Astrocyte (in vitro differentiated cells and primary cell): Measurements from ENCODE around the gene EXD3. TPM values are rescaled to one million over a fixed set of nuclear protein-coding genes. Genes with fewer than 3 reads are reported as not detected.
A peak's percentile ranks its signal among the peaks of the same experiment; 100 is the strongest.

Source experiments
- DNase-seq: peaks from one replicate; pipeline ENCODE4 v3.0.0-alpha.2; 2010; ENCODE audit warnings: low read depth
- FAIRE-seq: peaks from 2 replicates; lab custom pipeline; 2011; peaks lifted over from hg19 to GRCh38; lab: Jason Lieb, UNC
- H2AFZ ChIP-seq: 2 replicates; pipeline ENCODE4 v1.6.0; 2012; ENCODE audit warnings: low read depth, low read length, inconsistent platforms
- H3K27ac ChIP-seq: 2 replicates; pipeline ENCODE4 v1.5.1; 2011; ENCODE audit warnings: low read depth, low read length, inconsistent platforms
- H3K27me3 ChIP-seq: 2 replicates; pipeline ENCODE4 v1.6.0; 2011; ENCODE audit warnings: low read length, inconsistent platforms; ENCODE audit not compliant: insufficient read depth
- H3K36me3 ChIP-seq: 2 replicates; pipeline ENCODE4 v1.5.1; 2011; ENCODE audit warnings: low read length, inconsistent platforms; ENCODE audit not compliant: insufficient read depth
- H3K4me1 ChIP-seq: 2 replicates; pipeline ENCODE4 v1.5.1; 2011; ENCODE audit warnings: low read length, inconsistent platforms; ENCODE audit not compliant: insufficient read depth
- H3K4me2 ChIP-seq: 2 replicates; pipeline ENCODE4 v1.6.0; 2012; ENCODE audit warnings: low read length, inconsistent platforms
- H3K4me3 ChIP-seq: 2 replicates; pipeline ENCODE4 v1.5.1; 2011; ENCODE audit warnings: low read depth, mild to moderate bottlenecking, low read length, inconsistent platforms; ENCODE audit not compliant: insufficient read depth
- H3K79me2 ChIP-seq: 2 replicates; pipeline ENCODE4 v1.6.0; 2012; ENCODE audit warnings: mild to moderate bottlenecking, low read length, inconsistent platforms; ENCODE audit not compliant: insufficient read depth
- H3K9ac ChIP-seq: 2 replicates; pipeline ENCODE4 v1.6.0; 2012; ENCODE audit warnings: mild to moderate bottlenecking, low read length, inconsistent platforms
- H3K9me3 ChIP-seq: 2 replicates; pipeline ENCODE4 v1.5.1; 2012; ENCODE audit warnings: low read depth, mild to moderate bottlenecking, low read length, inconsistent platforms; ENCODE audit not compliant: insufficient read depth
- H4K20me1 ChIP-seq: 2 replicates; pipeline ENCODE4 v1.6.0; 2012; ENCODE audit warnings: low read length, inconsistent platforms; ENCODE audit not compliant: insufficient read depth
- H3K27ac Mint-ChIP-seq: one replicate; pipeline ENCODE4 v1.8.0; 2021; ENCODE audit warnings: mild to moderate bottlenecking, mixed read lengths; ENCODE audit not compliant: unreplicated experiment
- H3K27me3 Mint-ChIP-seq: one replicate; pipeline ENCODE4 v1.8.0; 2021; ENCODE audit warnings: low read depth, mixed read lengths; ENCODE audit not compliant: unreplicated experiment
- H3K36me3 Mint-ChIP-seq: one replicate; pipeline ENCODE4 v1.8.0; 2021; ENCODE audit warnings: low read depth, mixed read lengths; ENCODE audit not compliant: unreplicated experiment
- H3K4me1 Mint-ChIP-seq: one replicate; pipeline ENCODE4 v1.8.0; 2021; ENCODE audit warnings: low read depth, mixed read lengths; ENCODE audit not compliant: unreplicated experiment
- H3K4me3 Mint-ChIP-seq: one replicate; pipeline ENCODE4 v1.8.0; 2021; ENCODE audit warnings: mild to moderate bottlenecking, moderate library complexity, mixed read lengths; ENCODE audit not compliant: unreplicated experiment
- H3K9me3 Mint-ChIP-seq: one replicate; pipeline ENCODE4 v1.8.0; 2021; ENCODE audit warnings: mild to moderate bottlenecking, mixed read lengths; ENCODE audit not compliant: unreplicated experiment
- CTCF ChIP-seq: IDR thresholded peaks from 2 replicates; pipeline ENCODE4 v1.5.1; 2011; ENCODE audit warnings: low read depth, mild to moderate bottlenecking, inconsistent platforms, low read length, moderate library complexity; ENCODE audit not compliant: insufficient read depth
- EZH2 ChIP-seq: IDR thresholded peaks from 2 replicates; pipeline ENCODE4 v1.6.1; 2012; ENCODE audit warnings: mild to moderate bottlenecking, low read length, inconsistent platforms; ENCODE audit not compliant: insufficient read depth
- total RNA-seq: library from RNA; stranded (reverse); gene quantifications from 2 replicates; pipeline ENCODE4 v1.2.1, GENCODE V29; 2021

EXD3 gene
- total RNA-seq, 1 donor from 2014 or later, result 8.5 TPM

- Histone ChIP-seq H3K9me3 (no peaks in the 10 kb centered on the region), H3K4me3 (no peak overlapping the region), H3K4me2 (no peak overlapping the region), H3K79me2 (no peaks in the 10 kb centered on the region), H3K27me3 (no peaks in the 10 kb centered on the region), H3K4me1 (peaks cover 4% of the 10 kb centered on the region), H2AFZ (no peak overlapping the region), H3K9ac (peak overlapping the region; percentile 23), H3K27ac (no peak overlapping the region), H3K36me3 (no peaks in the 10 kb centered on the region), H4K20me1 (no peaks in the 10 kb centered on the region)
- DNase-seq, result peak; percentile 30
- Mint-ChIP-seq H3K9me3 (no peaks in the 10 kb centered on the region), H3K36me3 (no peaks in the 10 kb centered on the region), H3K4me1 (no peaks in the 10 kb centered on the region), H3K27ac (no peak overlapping the region), H3K4me3 (no peak overlapping the region), H3K27me3 (peaks cover 2% of the 10 kb centered on the region)
- no peak for FAIRE-seq
- TF ChIP-seq EZH2, result no peak
- TF ChIP-seq CTCF, result no peak
These were observed 111.6 kb downstream of the EXD3 start for GRCh38 chr9:137311171-137311985.

GRCh38 chr9:137310189-137311052 lies 112.5 kb downstream of the EXD3 start:
- no peak overlapping the region for H3K9ac ChIP-seq
- H4K20me1 ChIP-seq, result no peaks in the 10 kb centered on the region
- no peaks in the 10 kb centered on the region for H3K27me3 ChIP-seq
- Mint-ChIP-seq H3K27me3 (peaks cover 2% of the 10 kb centered on the region), H3K4me3 (no peak overlapping the region), H3K4me1 (no peaks in the 10 kb centered on the region), H3K36me3 (no peaks in the 10 kb centered on the region), H3K9me3 (no peaks in the 10 kb centered on the region), H3K27ac (no peak overlapping the region)
- no peak overlapping the region for H3K4me3 ChIP-seq
- H2AFZ ChIP-seq, result no peak overlapping the region
- no peaks in the 10 kb centered on the region for H3K79me2 ChIP-seq
- TF ChIP-seq CTCF (no peak), EZH2 (no peak)
- no peak overlapping the region for H3K27ac ChIP-seq
- peaks cover 6% of the 10 kb centered on the region for H3K4me1 ChIP-seq
- DNase-seq (no peak), FAIRE-seq (no peak)
- H3K4me2 ChIP-seq, result no peak overlapping the region
- H3K36me3 ChIP-seq, result no peaks in the 10 kb centered on the region
- H3K9me3 ChIP-seq, result no peaks in the 10 kb centered on the region
